ENCODE data around the gene BTK.
A peak's percentile ranks its signal among the peaks of the same experiment; 100 is the strongest.

The BTK gene

DNA sequence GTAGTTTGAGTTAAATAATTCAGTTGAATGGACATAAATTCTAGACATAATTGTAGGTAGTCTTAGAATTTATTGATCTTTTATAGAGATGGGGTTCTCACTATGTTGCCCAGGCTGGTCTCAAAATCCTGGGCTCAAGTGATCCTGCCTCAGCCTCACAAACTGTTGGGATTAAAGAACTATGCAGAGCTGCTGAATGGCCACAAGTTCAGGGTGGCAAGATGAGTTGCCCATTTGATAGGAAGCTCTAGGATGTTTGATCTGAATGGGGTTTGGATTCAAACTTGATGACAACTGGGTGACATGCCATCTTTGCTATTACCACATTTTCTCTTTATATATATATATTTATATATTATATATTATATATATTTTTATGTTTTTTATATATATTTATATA is 8.4 kb upstream of the BTK start:
- H3K27ac ChIP-seq (ENCODE audit: low read depth, low read length) = no peak overlapping the region
- H3K9ac ChIP-seq (ENCODE audit: low read depth in 1 of 2, low read length in 2 of 2) = no peak overlapping the region
- peaks cover 0 to 11% of the 10 kb centered on the region in 2 donors for H3K4me1 ChIP-seq (ENCODE audit: control insufficient read depth in 1 of 2, insufficient read depth in 2 of 2, low read length in 2 of 2)
- peaks cover 0 to 8% of the 10 kb centered on the region in 2 donors for H3K36me3 ChIP-seq (ENCODE audit: control insufficient read depth in 1 of 2, insufficient read depth in 2 of 2, low read length in 2 of 2)
- H3K27me3 ChIP-seq (ENCODE audit: control insufficient read depth in 1 of 2, insufficient read depth in 2 of 2, low read length in 2 of 2) = no peaks in the 10 kb centered on the region
- H3K9me3 ChIP-seq (ENCODE audit: control insufficient read depth in 1 of 2, low read length in 2 of 2) = no peaks in the 10 kb centered on the region
- H3K4me3 ChIP-seq (ENCODE audit: low read depth in 1 of 2, low read length in 2 of 2) = no peak overlapping the region

DNA sequence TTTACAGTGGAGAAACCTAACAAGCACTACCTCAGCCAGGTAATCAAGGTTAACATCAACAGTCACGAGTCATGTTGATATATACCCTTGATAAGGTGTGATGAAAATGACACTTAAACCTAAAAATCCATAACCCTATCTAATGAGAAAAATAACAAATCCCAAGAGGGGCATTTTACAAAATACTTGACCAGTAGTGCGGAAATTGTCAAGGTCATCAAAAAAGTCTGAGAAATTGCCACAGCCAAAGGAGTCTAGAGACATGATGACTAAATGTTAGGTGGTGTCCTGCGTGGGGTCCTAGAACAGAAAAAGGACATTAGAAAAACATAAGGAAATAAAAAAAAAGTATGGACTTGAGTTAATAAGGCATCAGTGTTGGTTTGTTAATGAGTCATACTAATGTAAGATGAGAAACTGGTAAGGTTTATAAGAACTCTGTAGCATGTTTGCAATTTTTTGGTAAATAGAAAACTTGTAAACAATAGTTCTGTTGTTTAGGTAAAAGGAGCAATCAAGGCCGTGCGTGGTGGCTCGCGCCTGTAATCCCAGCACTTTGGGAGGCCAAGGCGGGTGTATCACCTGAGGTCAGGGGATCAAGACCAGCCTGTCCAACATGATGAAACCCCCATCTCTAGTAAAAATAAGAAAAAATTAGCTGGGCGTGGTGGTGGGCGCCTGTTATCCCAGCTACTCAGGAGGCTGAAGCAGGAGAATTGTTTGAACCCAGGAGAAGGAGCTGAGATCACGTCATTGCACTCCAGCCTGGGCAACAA is 7.7 kb upstream of the BTK start:
- no peak overlapping the region for H3K9ac ChIP-seq (ENCODE audit: low read depth in 1 of 2, low read length in 2 of 2)
- no peaks in the 10 kb centered on the region for H3K27me3 ChIP-seq (ENCODE audit: control insufficient read depth in 1 of 2, insufficient read depth in 2 of 2, low read length in 2 of 2)
- H3K4me1 ChIP-seq (ENCODE audit: control insufficient read depth in 1 of 2, insufficient read depth in 2 of 2, low read length in 2 of 2) = peaks cover 0 to 11% of the 10 kb centered on the region in 2 donors
- H3K4me3 ChIP-seq (ENCODE audit: low read depth in 1 of 2, low read length in 2 of 2) = no peak overlapping the region
- no peaks in the 10 kb centered on the region for H3K9me3 ChIP-seq (ENCODE audit: control insufficient read depth in 1 of 2, low read length in 2 of 2)
- H3K27ac ChIP-seq (ENCODE audit: low read depth, low read length) = no peak overlapping the region
- H3K36me3 ChIP-seq (ENCODE audit: control insufficient read depth in 1 of 2, insufficient read depth in 2 of 2, low read length in 2 of 2) = peaks cover 0 to 8% of the 10 kb centered on the region in 2 donors

DNA sequence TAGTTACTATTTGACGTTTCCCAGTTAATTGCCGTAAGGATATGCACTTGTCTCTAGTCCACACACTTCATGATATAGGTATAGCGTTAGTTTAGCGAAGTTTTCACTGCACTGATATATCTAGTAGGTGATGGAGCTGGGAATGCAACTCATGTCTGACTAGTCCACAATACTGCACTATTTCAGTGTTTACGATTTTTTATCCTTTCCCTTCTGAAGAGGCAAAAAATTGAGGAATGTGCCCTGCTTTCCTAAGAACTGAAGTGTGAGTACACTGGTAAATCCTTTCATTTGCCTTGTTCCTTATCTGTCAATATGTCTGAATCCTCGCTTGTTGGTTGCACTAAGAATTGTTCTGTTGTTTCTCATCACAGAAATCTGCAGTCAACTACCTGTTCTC is 5.8 kb upstream of the BTK start:
- Histone ChIP-seq H3K4me3 (ENCODE audit: low read depth in 1 of 2, low read length in 2 of 2) (peak overlapping the region; percentile 70 to 74), H3K9ac (ENCODE audit: low read depth in 1 of 2, low read length in 2 of 2) (peak overlapping the region; percentile 76), H3K4me1 (ENCODE audit: control insufficient read depth in 1 of 2, insufficient read depth in 2 of 2, low read length in 2 of 2) (peaks cover 0 to 11% of the 10 kb centered on the region in 2 donors), H3K27ac (ENCODE audit: low read depth, low read length) (no peak overlapping the region), H3K36me3 (ENCODE audit: control insufficient read depth in 1 of 2, insufficient read depth in 2 of 2, low read length in 2 of 2) (peaks cover 0 to 8% of the 10 kb centered on the region in 2 donors), H3K9me3 (ENCODE audit: control insufficient read depth in 1 of 2, low read length in 2 of 2) (no peaks in the 10 kb centered on the region), H3K27me3 (ENCODE audit: control insufficient read depth in 1 of 2, insufficient read depth in 2 of 2, low read length in 2 of 2) (no peaks in the 10 kb centered on the region)

DNA sequence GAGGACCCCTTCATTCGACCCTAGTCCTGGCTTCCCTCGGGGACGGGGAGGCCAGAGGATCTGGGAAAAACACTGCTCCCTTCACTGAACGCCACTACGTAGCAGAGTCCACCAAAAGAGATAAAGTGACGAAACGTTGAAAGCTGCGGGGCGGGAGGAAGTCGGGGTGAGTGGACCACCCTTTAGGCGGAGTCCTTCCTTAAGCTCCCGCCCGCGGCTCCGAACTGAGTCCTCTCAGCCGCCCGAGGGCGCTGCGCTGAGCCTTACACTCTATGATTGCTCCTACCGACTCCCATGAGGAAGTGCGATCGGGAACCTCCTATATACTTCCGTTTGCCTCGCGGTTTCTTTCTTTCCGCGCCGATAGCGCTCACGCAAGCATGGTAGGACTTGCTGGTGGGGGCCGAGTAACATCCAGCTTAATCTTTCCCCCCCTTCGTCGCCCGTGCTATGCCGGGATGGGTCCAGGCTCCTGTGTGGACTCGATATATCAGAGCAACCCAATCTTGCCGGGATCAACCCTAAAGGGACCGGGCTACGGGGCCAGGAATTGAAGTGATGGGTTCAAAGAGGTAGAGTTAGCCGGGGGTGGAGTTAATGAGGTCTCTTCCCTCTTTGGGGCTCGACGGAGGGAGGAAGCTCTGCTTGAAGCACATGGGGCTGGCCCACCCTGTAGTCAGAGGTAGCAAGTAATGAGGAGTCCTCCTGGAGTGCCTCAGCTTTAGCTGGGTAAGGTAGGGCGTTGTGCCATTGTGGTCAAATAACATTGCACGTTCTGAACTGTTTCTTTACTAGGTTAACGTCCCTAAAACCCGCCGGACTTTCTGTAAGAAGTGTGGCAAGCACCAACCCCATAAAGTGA is 4.9 kb upstream of the BTK start, which contains the start of gene RPL36A:
RPL36A (plus strand) TSS at position 348 of the 862 bp plus-strand sequence; CDS start at position 381, 33 bp downstream.
- Histone ChIP-seq H3K9me3 (ENCODE audit: control insufficient read depth in 1 of 2, low read length in 2 of 2) (no peaks in the 10 kb centered on the region), H3K9ac (ENCODE audit: low read depth in 1 of 2, low read length in 2 of 2) (peak within 1 kb of the TSS; percentile 76), H3K36me3 (ENCODE audit: control insufficient read depth in 1 of 2, insufficient read depth in 2 of 2, low read length in 2 of 2) (peaks cover 0 to 7% of the 10 kb centered on the region in 2 donors), H3K27ac (ENCODE audit: low read depth, low read length) (no peak within 1 kb of the TSS), H3K27me3 (ENCODE audit: control insufficient read depth in 1 of 2, insufficient read depth in 2 of 2, low read length in 2 of 2) (no peaks in the 10 kb centered on the region), H3K4me1 (ENCODE audit: control insufficient read depth in 1 of 2, insufficient read depth in 2 of 2, low read length in 2 of 2) (peaks cover 0 to 11% of the 10 kb centered on the region in 2 donors), H3K4me3 (ENCODE audit: low read depth in 1 of 2, low read length in 2 of 2) (peak within 1 kb of the TSS; percentile 70 to 74)

DNA sequence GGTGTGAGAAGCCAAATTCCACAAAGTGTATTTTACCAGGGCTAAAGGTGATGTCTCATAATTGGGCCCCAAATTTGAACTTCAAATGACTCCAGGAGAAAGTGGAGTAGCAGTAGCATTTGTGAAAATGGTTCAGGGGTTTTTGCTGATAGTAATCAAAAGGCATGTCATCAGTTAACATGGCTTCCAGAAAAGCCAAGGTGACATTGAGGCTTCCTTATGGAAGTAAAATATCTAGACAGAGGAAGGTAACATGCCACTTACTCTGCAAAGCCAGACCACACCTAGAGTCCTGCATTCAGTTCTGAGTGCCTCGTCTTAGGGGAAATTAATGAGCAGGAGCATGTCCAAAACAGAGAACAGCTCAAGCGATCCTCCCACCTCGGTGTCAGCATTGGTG is 2.6 kb upstream of the BTK start:
- Histone ChIP-seq H3K36me3 (ENCODE audit: control insufficient read depth in 1 of 2, insufficient read depth in 2 of 2, low read length in 2 of 2) (peaks cover 0 to 2% of the 10 kb centered on the region in 2 donors), H3K4me1 (ENCODE audit: control insufficient read depth in 1 of 2, insufficient read depth in 2 of 2, low read length in 2 of 2) (peaks cover 0 to 10% of the 10 kb centered on the region in 2 donors), H3K4me3 (ENCODE audit: low read depth in 1 of 2, low read length in 2 of 2) (no peak overlapping the region), H3K9ac (ENCODE audit: low read depth in 1 of 2, low read length in 2 of 2) (no peak overlapping the region), H3K9me3 (ENCODE audit: control insufficient read depth in 1 of 2, low read length in 2 of 2) (no peaks in the 10 kb centered on the region), H3K27ac (ENCODE audit: low read depth, low read length) (no peak overlapping the region), H3K27me3 (ENCODE audit: control insufficient read depth in 1 of 2, insufficient read depth in 2 of 2, low read length in 2 of 2) (no peaks in the 10 kb centered on the region)

DNA sequence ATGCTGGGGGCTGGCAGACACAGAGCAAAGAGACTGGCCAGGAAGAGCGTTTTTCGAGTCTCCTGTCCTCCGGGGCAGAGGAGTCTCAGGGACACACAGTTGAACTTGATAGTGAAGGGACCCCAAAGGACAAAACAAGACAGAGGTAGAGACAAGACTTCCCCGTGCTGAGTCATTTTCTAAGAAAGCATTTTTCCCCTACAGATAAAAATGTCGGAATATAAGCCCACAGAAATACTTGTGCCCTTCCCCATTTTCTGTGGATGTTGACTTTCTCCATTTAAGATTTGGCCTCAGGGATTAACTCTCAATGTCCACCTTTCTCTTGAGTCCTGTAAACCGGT is 523 bp upstream of the BTK start:
- Histone ChIP-seq H3K4me1 (ENCODE audit: control insufficient read depth in 1 of 2, insufficient read depth in 2 of 2, low read length in 2 of 2) (no peaks in the 10 kb centered on the region), H3K27ac (ENCODE audit: low read depth, low read length) (no peak overlapping the region), H3K36me3 (ENCODE audit: control insufficient read depth in 1 of 2, insufficient read depth in 2 of 2, low read length in 2 of 2) (no peaks in the 10 kb centered on the region), H3K9ac (ENCODE audit: low read depth in 1 of 2, low read length in 2 of 2) (no peak overlapping the region), H3K9me3 (ENCODE audit: control insufficient read depth in 1 of 2, low read length in 2 of 2) (no peaks in the 10 kb centered on the region), H3K4me3 (ENCODE audit: low read depth in 1 of 2, low read length in 2 of 2) (no peak overlapping the region), H3K27me3 (ENCODE audit: control insufficient read depth in 1 of 2, insufficient read depth in 2 of 2, low read length in 2 of 2) (no peaks in the 10 kb centered on the region)

DNA sequence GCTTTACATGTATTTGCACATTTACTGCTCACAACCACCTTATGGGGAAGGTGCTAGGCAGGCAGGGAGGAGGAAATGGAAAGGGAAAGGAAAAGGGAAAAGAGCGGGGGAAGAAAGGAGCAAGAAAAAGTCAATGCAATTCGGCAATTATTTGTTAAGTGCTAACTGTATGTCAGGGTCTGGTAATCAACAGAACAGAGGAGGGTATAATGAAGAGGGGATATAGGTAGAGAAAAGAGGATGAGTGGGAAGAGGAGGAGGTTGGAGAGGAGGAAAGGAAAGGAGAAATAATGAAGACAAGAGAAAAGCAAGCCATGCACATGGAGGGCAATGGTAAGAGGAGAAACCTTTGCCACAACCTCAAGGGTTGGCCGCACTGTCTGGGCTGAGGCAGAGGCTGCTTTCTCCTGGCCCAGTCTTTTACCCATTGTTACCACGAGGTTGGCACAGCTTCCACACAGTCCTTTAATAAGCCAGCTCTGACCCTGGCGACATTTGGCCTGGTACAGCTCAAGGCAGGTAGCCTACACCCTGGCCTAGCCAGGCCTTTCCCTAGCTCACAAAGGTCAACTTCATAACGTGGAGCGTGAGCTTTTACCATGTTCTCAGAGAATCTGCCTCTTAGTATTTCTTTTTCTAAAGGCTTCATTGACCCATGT is 836 bp downstream of the BTK start:
- no peaks in the 10 kb centered on the region for H3K9me3 ChIP-seq (ENCODE audit: control insufficient read depth in 1 of 2, low read length in 2 of 2)
- H3K4me3 ChIP-seq (ENCODE audit: low read depth in 1 of 2, low read length in 2 of 2) = peak overlapping the region; percentile 43 to 60
- no peaks in the 10 kb centered on the region for H3K27me3 ChIP-seq (ENCODE audit: control insufficient read depth in 1 of 2, insufficient read depth in 2 of 2, low read length in 2 of 2)
- peak overlapping the region in 1 of 2 donors; percentile 43 for H3K9ac ChIP-seq (ENCODE audit: low read depth in 1 of 2, low read length in 2 of 2)
- no peaks in the 10 kb centered on the region for H3K4me1 ChIP-seq (ENCODE audit: control insufficient read depth in 1 of 2, insufficient read depth in 2 of 2, low read length in 2 of 2)
- no peak overlapping the region for H3K27ac ChIP-seq (ENCODE audit: low read depth, low read length)
- no peaks in the 10 kb centered on the region for H3K36me3 ChIP-seq (ENCODE audit: control insufficient read depth in 1 of 2, insufficient read depth in 2 of 2, low read length in 2 of 2)

DNA sequence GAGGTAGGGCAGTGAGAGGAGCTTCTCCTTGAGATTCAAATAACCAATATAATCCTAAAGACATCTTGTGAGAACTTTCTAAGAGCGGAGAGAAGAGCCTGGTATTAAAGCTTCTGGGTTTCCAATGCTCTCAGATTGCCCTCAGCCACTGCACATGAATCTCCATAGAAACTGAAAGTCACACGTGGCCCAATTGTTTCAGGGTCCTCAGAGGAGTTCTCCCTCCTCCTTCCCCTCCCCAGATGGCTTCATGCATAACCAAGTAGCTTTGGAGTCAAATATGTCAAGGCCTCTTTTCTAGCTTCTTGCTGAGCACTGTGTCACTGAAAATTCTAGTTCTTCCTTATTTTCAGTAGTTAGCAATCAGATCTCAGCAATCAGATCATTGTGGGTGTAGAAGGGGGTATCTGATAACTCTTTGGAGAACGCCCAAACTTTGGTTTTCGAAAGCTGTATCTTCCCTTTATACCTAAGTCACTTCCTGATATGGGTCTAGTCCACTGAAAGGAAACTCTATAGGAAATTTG is 2.2 kb downstream of the BTK start:
- Histone ChIP-seq H3K4me1 (ENCODE audit: control insufficient read depth in 1 of 2, insufficient read depth in 2 of 2, low read length in 2 of 2) (no peaks in the 10 kb centered on the region), H3K27ac (ENCODE audit: low read depth, low read length) (no peak overlapping the region), H3K9me3 (ENCODE audit: control insufficient read depth in 1 of 2, low read length in 2 of 2) (no peaks in the 10 kb centered on the region), H3K36me3 (ENCODE audit: control insufficient read depth in 1 of 2, insufficient read depth in 2 of 2, low read length in 2 of 2) (no peaks in the 10 kb centered on the region), H3K4me3 (ENCODE audit: low read depth in 1 of 2, low read length in 2 of 2) (no peak overlapping the region), H3K9ac (ENCODE audit: low read depth in 1 of 2, low read length in 2 of 2) (no peak overlapping the region), H3K27me3 (ENCODE audit: control insufficient read depth in 1 of 2, insufficient read depth in 2 of 2, low read length in 2 of 2) (no peaks in the 10 kb centered on the region)

DNA sequence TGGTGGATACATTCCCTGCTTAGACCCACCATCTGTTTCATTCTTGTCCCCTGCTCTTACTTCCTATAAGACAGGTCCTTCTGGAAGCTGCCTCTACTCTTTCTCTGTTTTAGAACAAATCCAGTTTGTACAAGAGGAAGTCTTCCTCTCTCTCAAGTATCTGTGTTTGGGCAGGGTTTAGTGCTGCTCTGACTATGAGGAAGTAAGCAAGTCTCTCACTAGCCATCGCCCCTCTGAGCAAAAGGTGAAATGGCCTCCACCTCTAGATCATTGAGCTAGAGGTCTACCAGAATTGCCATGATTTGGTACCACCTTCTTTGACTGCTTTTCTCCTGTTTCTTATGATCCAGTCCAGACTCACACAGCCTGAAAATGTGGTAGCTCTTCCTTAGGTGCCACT is 8.4 kb downstream of the BTK start:
- Histone ChIP-seq H3K9ac (ENCODE audit: low read depth in 1 of 2, low read length in 2 of 2) (no peak overlapping the region), H3K36me3 (ENCODE audit: control insufficient read depth in 1 of 2, insufficient read depth in 2 of 2, low read length in 2 of 2) (no peaks in the 10 kb centered on the region), H3K4me1 (ENCODE audit: control insufficient read depth in 1 of 2, insufficient read depth in 2 of 2, low read length in 2 of 2) (no peaks in the 10 kb centered on the region), H3K4me3 (ENCODE audit: low read depth in 1 of 2, low read length in 2 of 2) (no peak overlapping the region), H3K9me3 (ENCODE audit: control insufficient read depth in 1 of 2, low read length in 2 of 2) (no peaks in the 10 kb centered on the region), H3K27ac (ENCODE audit: low read depth, low read length) (no peak overlapping the region), H3K27me3 (ENCODE audit: control insufficient read depth in 1 of 2, insufficient read depth in 2 of 2, low read length in 2 of 2) (no peaks in the 10 kb centered on the region)
